Activated CD8-positive, alpha-beta T cell treated with anti-CD3 and anti-CD28 coated beads for 36 hours (primary cell): ENCODE measurements around the gene PRKCB. TPM values are rescaled to one million over a fixed set of nuclear protein-coding genes. Genes with fewer than 3 reads are reported as not detected.
"Not testable (repeated sequence)": the region's sequence is repeated elsewhere in the genome, so short reads cannot be mapped to it uniquely, and the experiment has no call there.

ENCODE experiments used
- ATAC-seq: fragments of 200-7000 bp; cut with Tn5 transposase; one replicate; pipeline ENCODE4 v1.10.0; 2021; ENCODE audit warnings: mild to moderate bottlenecking, moderate library complexity
- CTCF ChIA-PET: fragments of 350-600 bp; sonication (Branson Sonifier 250); formaldehyde crosslinking; loops from one replicate; lab custom pipeline; 2021; ENCODE audit warnings: antibody characterized with exemption; lab: Charles Lee
- POLR2A ChIA-PET: fragments of 350-600 bp; sonication (Branson Sonifier 250); formaldehyde crosslinking; loops from one replicate; lab custom pipeline; 2021; ENCODE audit warnings: antibody characterized with exemption; lab: Charles Lee
- DNase-seq: peaks from one replicate; pipeline ENCODE4 v3.0.0-alpha.2; 2020
- H3K27ac Mint-ChIP-seq: one replicate; pipeline ENCODE4 v1.8.0; 2021; ENCODE audit warnings: mild to moderate bottlenecking, mixed read lengths
- H3K27me3 Mint-ChIP-seq: one replicate; pipeline ENCODE4 v1.8.0; 2021; ENCODE audit warnings: mixed read lengths
- H3K36me3 Mint-ChIP-seq: one replicate; pipeline ENCODE4 v1.8.0; 2021; ENCODE audit warnings: low read depth, mixed read lengths
- H3K4me1 Mint-ChIP-seq: one replicate; pipeline ENCODE4 v1.8.0; 2021; ENCODE audit warnings: low read depth, mixed read lengths
- H3K4me3 Mint-ChIP-seq: one replicate; pipeline ENCODE4 v1.8.0; 2021; ENCODE audit warnings: mild to moderate bottlenecking, moderate library complexity, mixed read lengths
- H3K9me3 Mint-ChIP-seq: one replicate; pipeline ENCODE4 v1.8.0; 2021; ENCODE audit warnings: mixed read lengths
- CTCF ChIP-seq: fragments of 200-600 bp; IDR thresholded peaks from one replicate; pipeline ENCODE4 v1.8.0; 2022; ENCODE audit warnings: antibody characterized with exemption, mild to moderate bottlenecking
- intact Hi-C: fragments of 100-400 bp; cut with micrococcal nuclease; formaldehyde crosslinking; loops from one replicate; pipeline ENCODE4 v1.10.0; 2022
- total RNA-seq, 2 experiments: library from RNA; stranded (reverse); gene quantifications; one replicate each; pipeline ENCODE4 v1.2.3, GENCODE V29; 2021

Gene PRKCB
- total RNA-seq, 2 experiments from 2014 or later, result 101 to 105 TPM

DNA sequence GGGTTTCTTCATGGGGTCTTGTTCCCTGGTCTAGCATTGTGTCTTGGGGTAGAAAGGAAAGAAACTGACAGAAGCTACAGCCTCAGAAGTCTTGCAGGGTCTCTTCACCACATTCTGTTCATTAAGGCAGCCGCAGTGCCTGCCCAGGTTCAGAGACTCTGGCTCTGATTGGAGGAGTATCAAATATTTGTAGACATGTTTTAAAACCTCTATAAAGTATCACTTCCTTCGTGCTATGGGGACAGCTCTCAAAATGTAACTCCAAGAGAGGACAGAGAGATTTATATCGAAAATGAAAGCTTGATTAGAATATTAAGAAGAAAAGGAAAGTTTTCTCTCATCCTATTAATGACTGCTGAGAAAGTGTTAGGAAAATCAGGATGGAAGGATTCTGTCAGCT, 313.3 kb downstream of the PRKCB start:
- H3K27ac Mint-ChIP-seq, result peak overlapping the region; percentile 61
- H3K9me3 Mint-ChIP-seq, result peaks cover 7% of the 10 kb centered on the region
- peaks cover 42% of the 10 kb centered on the region for H3K4me1 Mint-ChIP-seq
- intact Hi-C loops, result no loop called here
- no peak for DNase-seq
- H3K4me3 Mint-ChIP-seq, result no peak overlapping the region
- no peaks in the 10 kb centered on the region for H3K27me3 Mint-ChIP-seq
- no peak for ATAC-seq
- TF ChIP-seq CTCF, result no peak
- H3K36me3 Mint-ChIP-seq, result peaks cover 39% of the 10 kb centered on the region
- POLR2A ChIA-PET, result interaction anchor here (0.8 kb wide), 1 partner anchor 14 kb away, joined by 4 read pairs; no protein-coding TSS in a partner anchor
- CTCF ChIA-PET, result interaction anchor here (1.0 to 1.5 kb wide), 3 partner anchors 78 to 107 kb away, joined by 3 to 6 read pairs (median 5); no protein-coding TSS in a partner anchor

DNA sequence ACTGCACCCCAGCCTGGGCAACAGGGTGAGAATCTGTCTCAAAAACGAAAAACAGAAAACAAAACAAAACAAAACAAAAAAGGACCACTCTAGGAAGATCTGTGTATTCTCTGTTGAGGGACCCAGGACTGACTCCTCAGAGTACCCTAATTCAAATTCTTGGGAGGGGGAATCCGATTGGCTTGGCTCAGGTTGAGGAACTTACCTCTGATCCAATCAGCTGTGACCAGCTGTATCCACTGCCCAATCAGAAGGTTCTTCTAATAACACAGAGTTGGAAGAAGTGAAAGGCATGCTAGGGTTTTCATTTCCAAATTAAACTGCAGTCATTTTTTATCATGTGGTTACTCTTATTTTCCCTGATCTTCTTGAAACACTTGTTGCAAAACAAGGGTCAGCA, 314.5 kb downstream of the PRKCB start:
- H3K9me3 Mint-ChIP-seq, result peaks cover 7% of the 10 kb centered on the region
- POLR2A ChIA-PET, result no interaction called here
- H3K4me1 Mint-ChIP-seq, result peaks cover 42% of the 10 kb centered on the region
- no peak for TF ChIP-seq CTCF
- no peak overlapping the region for H3K4me3 Mint-ChIP-seq
- peak overlapping the region; percentile 29 for H3K27ac Mint-ChIP-seq
- DNase-seq (no peak), ATAC-seq (no peak)
- H3K27me3 Mint-ChIP-seq, result no peaks in the 10 kb centered on the region
- intact Hi-C loops, result no loop called here
- peaks cover 39% of the 10 kb centered on the region for H3K36me3 Mint-ChIP-seq
- CTCF ChIA-PET, result interaction anchor here (1.5 kb wide), 1 partner anchor 102 kb away, joined by 6 read pairs; no protein-coding TSS in a partner anchor

DNA sequence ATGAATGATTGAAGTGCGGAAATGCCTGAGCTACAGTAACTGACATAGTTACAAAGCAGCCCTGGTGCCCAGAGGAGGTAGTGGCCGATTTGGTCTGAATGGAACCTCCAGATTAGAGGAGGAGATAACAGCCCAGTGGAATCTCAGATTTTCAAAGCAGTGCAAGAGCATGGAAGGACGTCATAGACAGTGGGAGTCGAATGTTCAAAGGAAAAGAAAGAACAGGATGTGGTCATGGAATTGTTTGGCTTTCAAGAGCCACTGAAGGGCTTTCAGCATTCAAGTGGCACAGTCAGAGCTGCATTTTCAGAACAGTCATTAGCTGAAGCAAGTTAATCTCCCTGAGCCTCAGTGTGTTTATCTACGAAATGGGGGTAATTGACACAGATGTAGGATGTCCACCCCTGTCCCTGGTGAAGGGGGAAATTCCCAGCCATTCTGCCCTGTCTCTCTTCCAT, 315.7 kb downstream of the PRKCB start:
- Mint-ChIP-seq H3K4me1 (peaks cover 45% of the 10 kb centered on the region), H3K27ac (peak overlapping the region; percentile 74), H3K36me3 (peaks cover 48% of the 10 kb centered on the region), H3K9me3 (peaks cover 7% of the 10 kb centered on the region), H3K27me3 (no peaks in the 10 kb centered on the region), H3K4me3 (no peak overlapping the region)
- peak; percentile 81 for ATAC-seq
- peak; percentile 30 for DNase-seq
- ChIA-PET CTCF (interaction anchor here (0.7 kb wide), 1 partner anchor 81 kb away, joined by 4 read pairs; no protein-coding TSS in a partner anchor), POLR2A (no interaction called here)
- intact Hi-C loops, result no loop called here
- TF ChIP-seq CTCF, result no peak

DNA sequence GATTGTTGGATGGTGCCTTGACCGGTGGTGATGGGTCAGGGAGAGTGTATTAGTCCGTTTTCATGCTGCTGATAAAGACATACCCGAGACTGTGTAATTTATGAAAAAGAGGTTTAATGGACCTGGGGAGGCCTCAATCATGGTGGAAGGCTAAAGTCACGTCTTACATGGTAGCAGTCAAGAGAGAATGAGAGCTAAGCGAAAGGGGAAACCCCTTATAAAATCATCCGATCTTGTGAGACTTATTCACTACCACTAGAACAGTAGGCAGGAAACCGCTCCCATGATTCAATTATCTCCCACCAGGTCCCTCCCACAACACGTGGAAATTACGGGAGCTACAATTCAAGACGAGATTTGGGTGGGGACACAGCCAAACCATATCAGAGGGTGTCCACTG, 316.3 kb downstream of the PRKCB start:
- H3K4me3 Mint-ChIP-seq, H3K9me3 Mint-ChIP-seq, DNase-seq, ATAC-seq, H3K27me3 Mint-ChIP-seq, intact Hi-C loops: not testable (repeated sequence)
- ChIA-PET CTCF (interaction anchor here (0.7 kb wide), 1 partner anchor 81 kb away, joined by 4 read pairs; no protein-coding TSS in a partner anchor), POLR2A (interaction anchor here (1.7 kb wide), 1 partner anchor 37 kb away, joined by 8 read pairs; no protein-coding TSS in a partner anchor)
- Mint-ChIP-seq H3K4me1 (peaks cover 48% of the 10 kb centered on the region), H3K27ac (peak overlapping the region; percentile 74), H3K36me3 (peaks cover 53% of the 10 kb centered on the region)

DNA sequence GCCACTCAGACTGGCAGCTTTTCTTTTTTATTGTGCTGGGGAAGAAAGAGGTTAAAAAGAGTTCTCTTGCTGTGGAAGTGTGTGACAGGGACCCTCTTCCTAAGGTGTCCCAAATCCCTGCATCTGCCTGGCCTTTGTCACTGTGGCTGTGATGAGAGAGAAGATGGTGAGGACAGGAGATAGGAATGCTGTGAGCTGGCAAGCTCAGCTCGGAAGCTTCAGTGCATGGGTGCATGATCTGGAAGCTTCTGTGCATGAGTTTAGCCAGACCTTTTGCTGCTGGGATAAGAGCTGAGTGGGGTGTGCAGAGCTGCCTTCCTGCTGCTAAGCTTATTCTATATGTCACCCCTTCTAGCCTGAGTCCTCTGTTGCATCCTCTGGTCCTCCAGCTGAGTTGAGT, 317.0 kb downstream of the PRKCB start:
- no peak overlapping the region for H3K4me3 Mint-ChIP-seq
- ChIA-PET CTCF (interaction anchor here (1.0 kb wide), 1 partner anchor 82 kb away, joined by 3 read pairs; no protein-coding TSS in a partner anchor), POLR2A (interaction anchor here (1.7 kb wide), 1 partner anchor 36 kb away, joined by 8 read pairs; no protein-coding TSS in a partner anchor)
- H3K9me3 Mint-ChIP-seq, result peaks cover 7% of the 10 kb centered on the region
- no peak overlapping the region for H3K27ac Mint-ChIP-seq
- no peak for TF ChIP-seq CTCF
- H3K36me3 Mint-ChIP-seq, result peaks cover 52% of the 10 kb centered on the region
- DNase-seq (no peak), ATAC-seq (no peak)
- H3K27me3 Mint-ChIP-seq, result no peaks in the 10 kb centered on the region
- intact Hi-C loops, result no loop called here
- H3K4me1 Mint-ChIP-seq, result peaks cover 43% of the 10 kb centered on the region
